ENCODE measurements around the gene APC2.
A peak's percentile ranks its signal among the peaks of the same experiment; 100 is the strongest.

- no peak for TF ChIP-seq SMAD3 (CRISPR knock-in tag; IDR thresholded peaks at IDR 0.05; ENCODE audit: borderline replicate concordance)
- TF ChIP-seq, protein P1, sequence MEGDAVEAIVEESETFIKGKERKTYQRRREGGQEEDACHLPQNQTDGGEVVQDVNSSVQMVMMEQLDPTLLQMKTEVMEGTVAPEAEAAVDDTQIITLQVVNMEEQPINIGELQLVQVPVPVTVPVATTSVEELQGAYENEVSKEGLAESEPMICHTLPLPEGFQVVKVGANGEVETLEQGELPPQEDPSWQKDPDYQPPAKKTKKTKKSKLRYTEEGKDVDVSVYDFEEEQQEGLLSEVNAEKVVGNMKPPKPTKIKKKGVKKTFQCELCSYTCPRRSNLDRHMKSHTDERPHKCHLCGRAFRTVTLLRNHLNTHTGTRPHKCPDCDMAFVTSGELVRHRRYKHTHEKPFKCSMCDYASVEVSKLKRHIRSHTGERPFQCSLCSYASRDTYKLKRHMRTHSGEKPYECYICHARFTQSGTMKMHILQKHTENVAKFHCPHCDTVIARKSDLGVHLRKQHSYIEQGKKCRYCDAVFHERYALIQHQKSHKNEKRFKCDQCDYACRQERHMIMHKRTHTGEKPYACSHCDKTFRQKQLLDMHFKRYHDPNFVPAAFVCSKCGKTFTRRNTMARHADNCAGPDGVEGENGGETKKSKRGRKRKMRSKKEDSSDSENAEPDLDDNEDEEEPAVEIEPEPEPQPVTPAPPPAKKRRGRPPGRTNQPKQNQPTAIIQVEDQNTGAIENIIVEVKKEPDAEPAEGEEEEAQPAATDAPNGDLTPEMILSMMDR (IDR thresholded peaks at IDR 0.05), result peak; percentile 88
- no peak for TF ChIP-seq ATF2 (CRISPR knock-in tag; IDR thresholded peaks at IDR 0.05; ENCODE audit: borderline replicate concordance, low read depth)
- TF ChIP-seq JUN (CRISPR knock-in tag; IDR thresholded peaks at IDR 0.05), result no peak
- TF ChIP-seq, protein P2, sequence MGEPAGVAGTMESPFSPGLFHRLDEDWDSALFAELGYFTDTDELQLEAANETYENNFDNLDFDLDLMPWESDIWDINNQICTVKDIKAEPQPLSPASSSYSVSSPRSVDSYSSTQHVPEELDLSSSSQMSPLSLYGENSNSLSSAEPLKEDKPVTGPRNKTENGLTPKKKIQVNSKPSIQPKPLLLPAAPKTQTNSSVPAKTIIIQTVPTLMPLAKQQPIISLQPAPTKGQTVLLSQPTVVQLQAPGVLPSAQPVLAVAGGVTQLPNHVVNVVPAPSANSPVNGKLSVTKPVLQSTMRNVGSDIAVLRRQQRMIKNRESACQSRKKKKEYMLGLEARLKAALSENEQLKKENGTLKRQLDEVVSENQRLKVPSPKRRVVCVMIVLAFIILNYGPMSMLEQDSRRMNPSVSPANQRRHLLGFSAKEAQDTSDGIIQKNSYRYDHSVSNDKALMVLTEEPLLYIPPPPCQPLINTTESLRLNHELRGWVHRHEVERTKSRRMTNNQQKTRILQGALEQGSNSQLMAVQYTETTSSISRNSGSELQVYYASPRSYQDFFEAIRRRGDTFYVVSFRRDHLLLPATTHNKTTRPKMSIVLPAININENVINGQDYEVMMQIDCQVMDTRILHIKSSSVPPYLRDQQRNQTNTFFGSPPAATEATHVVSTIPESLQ (CRISPR knock-in tag; IDR thresholded peaks at IDR 0.05), result no peak
Measured at GRCh38 chr19:1445185-1445931, 4.6 kb upstream of the APC2 start.

All from WTC11 (cell line).